ENCODE results near the gene ART1. TPM values are rescaled to one million over a fixed set of nuclear protein-coding genes. Genes with fewer than 3 reads are reported as not detected.

ART1 gene
- polyA plus RNA-seq, 1 donor (not counting 4 experiments of a cell fraction or from before 2014, with no cell fraction given), result not detected

DNA sequence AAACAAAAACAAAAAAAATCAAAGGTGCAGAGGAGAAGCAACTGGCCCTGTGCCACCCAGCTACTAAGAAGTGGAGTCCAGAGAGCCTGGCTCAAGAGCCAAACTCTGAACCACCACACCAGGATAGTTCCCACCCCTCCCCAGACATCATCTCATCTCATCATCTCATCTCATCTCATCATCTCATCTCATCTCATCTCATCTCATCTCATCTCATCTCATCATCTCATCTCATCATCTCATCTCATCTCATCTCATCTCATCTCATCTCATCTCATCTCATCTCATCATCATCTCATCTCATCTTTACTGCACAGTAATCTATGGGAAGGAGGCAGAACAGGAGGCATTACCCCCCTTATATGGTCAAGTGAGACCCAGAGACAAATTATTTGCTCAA, 17.9 kb downstream of the ART1 start:
- FAIRE-seq (no peak), DNase-seq (ENCODE audit: low read depth, low spot score) (no peak)
- Histone ChIP-seq H3K4me2 (ENCODE audit: control insufficient read depth, extremely low read depth, insufficient read depth, low read depth, low read length) (no peak overlapping the region), H3K79me2 (ENCODE audit: control insufficient read depth, insufficient read depth, low read length) (no peaks in the 10 kb centered on the region), H3K36me3 (ENCODE audit: control insufficient read depth in 2 of 2, extremely low read depth in 1 of 2, insufficient read depth in 2 of 2, low read length in 2 of 2) (peaks cover 9 to 16% of the 10 kb centered on the region in 2 experiments), H3K27me3 (ENCODE audit: control insufficient read depth, extremely low read depth, insufficient read depth, low read length) (no peaks in the 10 kb centered on the region), H3K9ac (ENCODE audit: control insufficient read depth, extremely low read depth, insufficient read depth, low read length) (no peak overlapping the region), H3K27ac (ENCODE audit: control insufficient read depth, insufficient read depth, low read length) (no peak overlapping the region), H3K9me3 (ENCODE audit: control insufficient read depth, low read depth, low read length) (no peaks in the 10 kb centered on the region), H3K4me1 (ENCODE audit: control insufficient read depth, extremely low read depth, insufficient read depth, low read length) (no peaks in the 10 kb centered on the region), H3K4me3 (ENCODE audit: control insufficient read depth in 2 of 3, extremely low read depth in 1 of 3, insufficient read depth in 2 of 3, low read depth in 1 of 3, low read length in 3 of 3) (no peak overlapping the region), H4K20me1 (ENCODE audit: control insufficient read depth, extremely low read depth, insufficient read depth, low read length) (no peaks in the 10 kb centered on the region), H3K9me1 (ENCODE audit: control insufficient read depth, extremely low read depth, insufficient read depth, low read length) (no peaks in the 10 kb centered on the region), H2AFZ (ENCODE audit: control insufficient read depth, low read length) (no peak overlapping the region)
- TF ChIP-seq, protein P1, sequence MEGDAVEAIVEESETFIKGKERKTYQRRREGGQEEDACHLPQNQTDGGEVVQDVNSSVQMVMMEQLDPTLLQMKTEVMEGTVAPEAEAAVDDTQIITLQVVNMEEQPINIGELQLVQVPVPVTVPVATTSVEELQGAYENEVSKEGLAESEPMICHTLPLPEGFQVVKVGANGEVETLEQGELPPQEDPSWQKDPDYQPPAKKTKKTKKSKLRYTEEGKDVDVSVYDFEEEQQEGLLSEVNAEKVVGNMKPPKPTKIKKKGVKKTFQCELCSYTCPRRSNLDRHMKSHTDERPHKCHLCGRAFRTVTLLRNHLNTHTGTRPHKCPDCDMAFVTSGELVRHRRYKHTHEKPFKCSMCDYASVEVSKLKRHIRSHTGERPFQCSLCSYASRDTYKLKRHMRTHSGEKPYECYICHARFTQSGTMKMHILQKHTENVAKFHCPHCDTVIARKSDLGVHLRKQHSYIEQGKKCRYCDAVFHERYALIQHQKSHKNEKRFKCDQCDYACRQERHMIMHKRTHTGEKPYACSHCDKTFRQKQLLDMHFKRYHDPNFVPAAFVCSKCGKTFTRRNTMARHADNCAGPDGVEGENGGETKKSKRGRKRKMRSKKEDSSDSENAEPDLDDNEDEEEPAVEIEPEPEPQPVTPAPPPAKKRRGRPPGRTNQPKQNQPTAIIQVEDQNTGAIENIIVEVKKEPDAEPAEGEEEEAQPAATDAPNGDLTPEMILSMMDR (optimal IDR thresholded peaks at IDR 0.05 in 1 of 3, IDR thresholded peaks at IDR 0.05 in 1 of 3, conservative IDR thresholded peaks at IDR 0.05 in 1 of 3; ENCODE audit: extremely low read depth in 1 of 3, insufficient read depth in 2 of 3, low read length in 3 of 3), result no peak
- no peak for TF ChIP-seq EZH2 (IDR thresholded peaks at IDR 0.05; ENCODE audit: low read length)
- dilution Hi-C loops (cut with MboI; ENCODE audit: extremely low pct_ligation_motif_present, low sequenced_read_pairs), result no loop called here

DNA sequence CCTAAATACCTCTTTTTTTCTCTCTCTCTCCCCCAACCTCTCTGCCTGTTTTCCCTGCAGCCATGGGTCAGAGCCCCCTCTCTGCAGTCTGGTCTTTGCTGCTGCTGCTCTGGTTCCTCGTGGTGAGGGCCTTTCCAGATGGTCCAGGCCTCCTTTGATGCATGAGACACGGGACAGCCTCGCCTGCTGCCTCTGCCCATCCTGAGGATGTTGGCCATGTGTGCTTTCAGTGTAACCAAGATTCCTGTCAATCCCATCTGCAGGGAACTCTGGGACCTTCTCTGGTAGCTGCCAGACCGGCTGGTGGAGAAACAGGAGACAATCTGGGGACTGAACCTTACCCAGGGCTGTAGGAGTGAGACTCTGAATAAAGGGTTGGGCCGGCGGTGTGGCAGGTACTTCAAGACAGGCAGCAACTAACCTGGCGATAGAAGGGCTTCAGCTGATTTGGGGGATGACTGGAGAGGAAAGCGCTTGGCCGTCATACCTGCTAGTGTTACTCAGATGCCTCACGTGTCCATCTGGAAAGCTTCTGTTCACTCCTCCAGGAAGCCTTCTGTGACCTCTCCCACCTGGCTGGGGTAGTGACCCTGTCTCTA, 19.2 kb downstream of the ART1 start:
- Histone ChIP-seq H3K79me2 (ENCODE audit: control insufficient read depth, insufficient read depth, low read length) (no peaks in the 10 kb centered on the region), H4K20me1 (ENCODE audit: control insufficient read depth, extremely low read depth, insufficient read depth, low read length) (no peaks in the 10 kb centered on the region), H3K4me3 (ENCODE audit: control insufficient read depth in 2 of 3, extremely low read depth in 1 of 3, insufficient read depth in 2 of 3, low read depth in 1 of 3, low read length in 3 of 3) (no peak overlapping the region), H3K9me3 (ENCODE audit: control insufficient read depth, low read depth, low read length) (no peaks in the 10 kb centered on the region), H3K4me1 (ENCODE audit: control insufficient read depth, extremely low read depth, insufficient read depth, low read length) (no peaks in the 10 kb centered on the region), H3K9ac (ENCODE audit: control insufficient read depth, extremely low read depth, insufficient read depth, low read length) (no peak overlapping the region), H3K27me3 (ENCODE audit: control insufficient read depth, extremely low read depth, insufficient read depth, low read length) (no peaks in the 10 kb centered on the region), H3K36me3 (ENCODE audit: control insufficient read depth in 2 of 2, extremely low read depth in 1 of 2, insufficient read depth in 2 of 2, low read length in 2 of 2) (peaks cover 9 to 19% of the 10 kb centered on the region in 2 experiments), H3K4me2 (ENCODE audit: control insufficient read depth, extremely low read depth, insufficient read depth, low read depth, low read length) (no peak overlapping the region), H2AFZ (ENCODE audit: control insufficient read depth, low read length) (no peak overlapping the region), H3K9me1 (ENCODE audit: control insufficient read depth, extremely low read depth, insufficient read depth, low read length) (no peaks in the 10 kb centered on the region), H3K27ac (ENCODE audit: control insufficient read depth, insufficient read depth, low read length) (no peak overlapping the region)
- dilution Hi-C loops (cut with MboI; ENCODE audit: extremely low pct_ligation_motif_present, low sequenced_read_pairs), result no loop called here
- FAIRE-seq, result no peak
- TF ChIP-seq, protein P1 (optimal IDR thresholded peaks at IDR 0.05 in 1 of 3, IDR thresholded peaks at IDR 0.05 in 1 of 3, conservative IDR thresholded peaks at IDR 0.05 in 1 of 3; ENCODE audit: extremely low read depth in 1 of 3, insufficient read depth in 2 of 3, low read length in 3 of 3), result no peak
- TF ChIP-seq EZH2 (IDR thresholded peaks at IDR 0.05; ENCODE audit: low read length), result no peak
- no peak for DNase-seq (ENCODE audit: low read depth, low spot score)
